ENCODE results near the gene RIMKLA. TPM values are rescaled to one million over a fixed set of nuclear protein-coding genes. Genes with fewer than 3 reads are reported as not detected.

The RIMKLA gene
- polyA plus RNA-seq, 3 donors, result not detected

GRCh38 chr1:42385283-42385682 is 4.7 kb downstream of the RIMKLA start:
- Mint-ChIP-seq H3K27me3 (ENCODE audit: low read depth in 3 of 3) (peaks cover 21 to 30% (median 23%) of the 10 kb centered on the region in 3 donors), H3K27ac (no peak overlapping the region), H3K4me1 (peaks cover 3% of the 10 kb centered on the region), H3K9me3 (peaks cover 0 to 4% (median 0%) of the 10 kb centered on the region in 7 donors), H3K36me3 (no peaks in the 10 kb centered on the region), H3K4me3 (no peak overlapping the region)
- peaks cover 0 to 5% of the 10 kb centered on the region in 2 donors for H3K9me3 ChIP-seq (replicated peaks in 1 of 2; ENCODE audit: control insufficient read depth in 1 of 2, insufficient read depth in 1 of 2, low read length in 2 of 2)
- no peaks in the 10 kb centered on the region for H4K20me1 ChIP-seq (ENCODE audit: insufficient read depth, low read length)
- peaks cover 4 to 9% of the 10 kb centered on the region in 2 donors for H3K4me1 ChIP-seq (ENCODE audit: control insufficient read depth in 1 of 2, insufficient read depth in 2 of 2, low read length in 2 of 2)
- no peak for DNase-seq
- TF ChIP-seq CTCF (IDR thresholded peaks at IDR 0.05), result no peak
- no CpG with 5 or more reads among the region's 1 CpG for WGBS (ENCODE audit: insufficient coverage)
- no peak overlapping the region for H3K4me3 ChIP-seq (replicated peaks in 1 of 3; ENCODE audit: low read depth in 2 of 3, low read length in 3 of 3)
- no peaks in the 10 kb centered on the region for H3K36me3 ChIP-seq (replicated peaks in 1 of 2; ENCODE audit: control insufficient read depth in 1 of 2, insufficient read depth in 2 of 2, low read length in 2 of 2)
- H3K9ac ChIP-seq (ENCODE audit: insufficient read depth, low read length, poor library complexity, severe bottlenecking), result no peak overlapping the region
- H3K27ac ChIP-seq (ENCODE audit: low read depth in 1 of 2, low read length in 2 of 2), result no peak overlapping the region
- no peak overlapping the region for H2AFZ ChIP-seq (ENCODE audit: insufficient read depth, low read depth, low read length, poor library complexity, severe bottlenecking)
- peaks cover 28 to 30% of the 10 kb centered on the region in 2 donors for H3K27me3 ChIP-seq (ENCODE audit: control insufficient read depth in 2 of 2, insufficient read depth in 2 of 2, low read length in 2 of 2)
- intact Hi-C loops (cut with micrococcal nuclease), result no loop called here
- H3K4me2 ChIP-seq (replicated peaks; ENCODE audit: extremely low read depth, low read length, poor library complexity, severe bottlenecking), result no peak overlapping the region
- H3K79me2 ChIP-seq (ENCODE audit: insufficient read depth, low read length), result no peaks in the 10 kb centered on the region

- intact Hi-C loops (cut with micrococcal nuclease), result no loop called here
- no peaks in the 10 kb centered on the region for H4K20me1 ChIP-seq (ENCODE audit: insufficient read depth, low read length)
- peaks cover 19 to 26% (median 21%) of the 10 kb centered on the region in 3 donors for H3K27me3 Mint-ChIP-seq (ENCODE audit: low read depth in 3 of 3)
- H3K9me3 ChIP-seq (replicated peaks in 1 of 2; ENCODE audit: control insufficient read depth in 1 of 2, insufficient read depth in 1 of 2, low read length in 2 of 2), result peaks cover 0 to 5% of the 10 kb centered on the region in 2 donors
- H3K27ac ChIP-seq (ENCODE audit: low read depth in 1 of 2, low read length in 2 of 2), result no peak overlapping the region
- no peak overlapping the region for H3K4me2 ChIP-seq (replicated peaks; ENCODE audit: extremely low read depth, low read length, poor library complexity, severe bottlenecking)
- WGBS (ENCODE audit: insufficient coverage), result no CpG with 5 or more reads among the region's 6 CpGs
- TF ChIP-seq CTCF (IDR thresholded peaks at IDR 0.05), result no peak
- no peaks in the 10 kb centered on the region for H3K36me3 ChIP-seq (replicated peaks in 1 of 2; ENCODE audit: control insufficient read depth in 1 of 2, insufficient read depth in 2 of 2, low read length in 2 of 2)
- no peaks in the 10 kb centered on the region for H3K79me2 ChIP-seq (ENCODE audit: insufficient read depth, low read length)
- no peaks in the 10 kb centered on the region for H3K36me3 Mint-ChIP-seq
- peaks cover 2 to 3% of the 10 kb centered on the region in 2 donors for H3K4me1 ChIP-seq (ENCODE audit: control insufficient read depth in 1 of 2, insufficient read depth in 2 of 2, low read length in 2 of 2)
- peaks cover 25 to 28% of the 10 kb centered on the region in 2 donors for H3K27me3 ChIP-seq (ENCODE audit: control insufficient read depth in 2 of 2, insufficient read depth in 2 of 2, low read length in 2 of 2)
- H3K27ac Mint-ChIP-seq, result no peak overlapping the region
- H3K9ac ChIP-seq (ENCODE audit: insufficient read depth, low read length, poor library complexity, severe bottlenecking), result no peak overlapping the region
- peaks cover 2% of the 10 kb centered on the region for H3K4me1 Mint-ChIP-seq
- DNase-seq, result no peak
- no peak overlapping the region for H3K4me3 Mint-ChIP-seq
- no peak overlapping the region for H3K4me3 ChIP-seq (replicated peaks in 1 of 3; ENCODE audit: low read depth in 2 of 3, low read length in 3 of 3)
- peaks cover 0 to 3% (median 0%) of the 10 kb centered on the region in 7 donors for H3K9me3 Mint-ChIP-seq
- no peak overlapping the region for H2AFZ ChIP-seq (ENCODE audit: insufficient read depth, low read depth, low read length, poor library complexity, severe bottlenecking)
Measured at GRCh38 chr1:42386051-42386450, 5.5 kb downstream of the RIMKLA start.
